Kidney epithelial cell (primary cell): Measurements from ENCODE around the gene TREML2. TPM values are rescaled to one million over a fixed set of nuclear protein-coding genes. Genes with fewer than 3 reads are reported as not detected.
"Not testable (repeated sequence)": the region's sequence is repeated elsewhere in the genome, so short reads cannot be mapped to it uniquely, and the experiment has no call there.

Experiments
- DNase-seq: peaks from one replicate; pipeline ENCODE4 v3.0.0-alpha.2; 2010; ENCODE audit warnings: low read depth
- H3K27me3 ChIP-seq: 2 replicates; pipeline ENCODE4 v1.6.0; 2011; ENCODE audit warnings: low read length; ENCODE audit not compliant: control insufficient read depth, insufficient read depth
- H3K36me3 ChIP-seq: 2 replicates; pipeline ENCODE4 v1.5.1; 2011; ENCODE audit warnings: low read length; ENCODE audit not compliant: control insufficient read depth, insufficient read depth
- H3K4me3 ChIP-seq: 2 replicates; pipeline ENCODE4 v1.5.1; 2011; ENCODE audit warnings: low read depth, mild to moderate bottlenecking, control low read depth, low read length
- total RNA-seq: library from RNA; depleted of rRNA; stranded (reverse); fragments of >200 nt; gene quantifications from 2 replicates; pipeline ENCODE4 v1.2.3, GENCODE V29; 2015
- TF ChIP-seq, protein P1 (sequence below): IDR thresholded peaks from 2 replicates; pipeline ENCODE4 v1.5.1; 2011; ENCODE audit warnings: mild to moderate bottlenecking, moderate library complexity, low read length, control low read depth, inconsistent platforms; ENCODE audit not compliant: insufficient read depth, poor library complexity, severe bottlenecking

Gene TREML2
- total RNA-seq = 0.38 and 0.75 TPM in 2 replicates

GRCh38 chr6:41200901-41201763, at the start of gene TREML2:
Gene TREML2, minus strand, starts transcription at chr6:41201149. Its CDS starts 141 bp downstream, at chr6:41201008.
- TF ChIP-seq, protein P1, sequence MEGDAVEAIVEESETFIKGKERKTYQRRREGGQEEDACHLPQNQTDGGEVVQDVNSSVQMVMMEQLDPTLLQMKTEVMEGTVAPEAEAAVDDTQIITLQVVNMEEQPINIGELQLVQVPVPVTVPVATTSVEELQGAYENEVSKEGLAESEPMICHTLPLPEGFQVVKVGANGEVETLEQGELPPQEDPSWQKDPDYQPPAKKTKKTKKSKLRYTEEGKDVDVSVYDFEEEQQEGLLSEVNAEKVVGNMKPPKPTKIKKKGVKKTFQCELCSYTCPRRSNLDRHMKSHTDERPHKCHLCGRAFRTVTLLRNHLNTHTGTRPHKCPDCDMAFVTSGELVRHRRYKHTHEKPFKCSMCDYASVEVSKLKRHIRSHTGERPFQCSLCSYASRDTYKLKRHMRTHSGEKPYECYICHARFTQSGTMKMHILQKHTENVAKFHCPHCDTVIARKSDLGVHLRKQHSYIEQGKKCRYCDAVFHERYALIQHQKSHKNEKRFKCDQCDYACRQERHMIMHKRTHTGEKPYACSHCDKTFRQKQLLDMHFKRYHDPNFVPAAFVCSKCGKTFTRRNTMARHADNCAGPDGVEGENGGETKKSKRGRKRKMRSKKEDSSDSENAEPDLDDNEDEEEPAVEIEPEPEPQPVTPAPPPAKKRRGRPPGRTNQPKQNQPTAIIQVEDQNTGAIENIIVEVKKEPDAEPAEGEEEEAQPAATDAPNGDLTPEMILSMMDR = no peak
- Histone ChIP-seq H3K36me3 (no peaks in the 10 kb centered on the region), H3K27me3 (no peaks in the 10 kb centered on the region), H3K4me3 (no peak within 1 kb of the TSS)
- DNase-seq = no peak

DNA sequence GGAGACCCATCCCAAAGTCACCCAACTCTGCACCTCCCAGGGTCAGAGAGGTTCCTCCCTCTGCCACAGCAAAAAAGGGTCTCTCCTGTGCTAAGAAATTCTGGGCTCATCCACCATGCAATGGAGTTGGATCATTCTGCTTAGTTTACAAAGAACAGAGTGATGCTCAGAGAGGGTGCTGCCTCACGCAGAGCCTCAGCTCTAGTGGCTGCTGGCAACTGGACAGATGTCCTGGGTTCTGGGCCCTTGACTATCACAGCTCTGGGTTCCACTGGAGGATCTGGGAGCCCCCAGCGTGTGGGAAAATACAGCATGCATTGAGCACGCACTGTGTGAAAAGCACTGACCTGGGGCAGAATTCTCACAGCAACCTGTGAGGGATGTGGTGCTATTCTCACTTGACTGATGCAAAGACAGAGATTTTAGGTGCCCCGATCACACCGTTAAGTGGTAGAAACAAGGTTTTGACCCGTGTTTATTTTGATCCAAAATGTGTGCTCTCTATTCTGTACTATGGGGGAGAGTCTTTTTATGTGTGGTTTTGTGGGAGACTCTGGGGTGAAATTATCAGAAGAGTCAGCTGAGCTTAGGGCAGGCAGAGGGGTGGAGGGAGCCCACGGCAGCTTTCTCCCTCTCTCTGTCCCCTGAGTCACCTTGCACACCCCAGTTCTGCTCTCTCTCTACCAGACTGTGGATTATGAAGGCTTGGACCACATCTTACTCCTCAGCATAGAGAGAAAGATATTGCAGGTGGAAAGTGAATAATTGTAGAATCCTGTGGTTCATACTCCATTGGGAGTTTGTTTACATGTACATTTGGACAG, 47.1 kb upstream of the TREML2 start:
- no peak overlapping the region for H3K4me3 ChIP-seq
- TF ChIP-seq, protein P1 = no peak
- H3K27me3 ChIP-seq = no peaks in the 10 kb centered on the region
- no peaks in the 10 kb centered on the region for H3K36me3 ChIP-seq
- no peak for DNase-seq

- TF ChIP-seq, protein P1 = no peak
- no peaks in the 10 kb centered on the region for H3K27me3 ChIP-seq
- no peak for DNase-seq
- no peak overlapping the region for H3K4me3 ChIP-seq
- H3K36me3 ChIP-seq = no peaks in the 10 kb centered on the region
Observed at GRCh38 chr6:41247288-41247865, 46.4 kb upstream of the TREML2 start.

GRCh38 chr6:41246529-41246928, 45.6 kb upstream of the TREML2 start:
- H3K36me3 ChIP-seq, DNase-seq, H3K4me3 ChIP-seq, H3K27me3 ChIP-seq: not testable (repeated sequence)

DNA sequence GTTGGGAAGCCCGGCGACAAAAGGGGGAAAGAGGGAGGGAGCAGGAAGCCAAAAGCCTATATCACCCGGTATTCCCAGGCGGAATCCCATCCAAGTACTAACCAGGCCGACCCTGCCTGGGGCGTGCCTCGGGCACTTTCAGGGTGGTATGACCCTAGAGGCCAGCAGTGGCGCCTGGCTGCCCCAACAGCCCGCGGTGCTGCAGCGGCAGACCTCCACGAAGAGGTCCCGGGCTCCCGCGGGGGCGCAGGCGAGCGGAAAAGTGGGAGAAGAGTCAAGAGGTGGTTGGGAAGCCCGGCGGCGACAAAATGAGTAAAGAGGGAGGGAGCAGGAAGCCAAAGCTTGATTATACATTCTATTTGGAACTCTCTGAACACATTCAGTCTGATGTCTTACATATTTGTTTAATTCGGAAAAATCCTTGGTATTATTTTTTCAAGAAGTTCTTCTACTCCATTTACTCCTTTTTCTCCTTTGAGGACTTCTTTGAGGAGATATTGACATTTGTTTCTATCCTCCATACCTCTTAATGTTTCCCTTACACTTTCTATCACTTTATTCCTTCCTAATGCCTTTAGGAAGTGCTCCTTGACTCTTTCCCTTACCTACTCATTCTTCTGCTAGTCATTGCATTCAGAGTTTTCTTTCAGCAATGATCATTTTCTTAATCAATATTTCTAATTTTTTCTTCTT, 38.7 kb upstream of the TREML2 start:
- H3K36me3 ChIP-seq = no peaks in the 10 kb centered on the region
- H3K27me3 ChIP-seq = peaks cover 13% of the 10 kb centered on the region
- H3K4me3 ChIP-seq = no peak overlapping the region
- TF ChIP-seq, protein P1 = no peak
- no peak for DNase-seq
